ENCODE data around the gene ZNF227. TPM values are rescaled to one million over a fixed set of nuclear protein-coding genes. Genes with fewer than 3 reads are reported as not detected.

Gene ZNF227
- polyA plus RNA-seq, 3 donors, result 2.6 to 4.9 (median 3.8) TPM

DNA sequence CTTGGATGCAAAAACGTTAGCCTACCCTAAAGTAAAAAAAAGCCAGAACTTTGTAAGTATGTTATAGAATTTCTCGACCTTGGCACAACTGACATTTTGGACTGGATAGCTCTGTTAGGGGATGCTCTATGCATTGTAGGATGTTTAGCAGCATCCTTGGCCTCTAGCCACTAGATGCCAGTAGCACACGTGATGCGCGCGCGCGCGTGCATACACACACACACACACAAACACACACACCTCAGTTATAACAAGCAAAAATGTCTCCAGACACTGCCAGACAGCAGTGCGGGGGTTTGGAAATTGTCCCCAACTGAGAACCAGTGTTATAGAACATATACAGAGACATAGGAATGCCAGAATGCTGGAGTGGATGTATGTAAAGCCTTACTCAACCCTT, 30.2 kb upstream of the ZNF227 start:
- intact Hi-C loops (cut with micrococcal nuclease), result no loop called here
- peaks cover 35 to 82% of the 10 kb centered on the region in 2 donors for H3K9me3 ChIP-seq (replicated peaks in 1 of 2; ENCODE audit: control insufficient read depth in 1 of 2, insufficient read depth in 1 of 2, low read length in 2 of 2)
- H4K20me1 ChIP-seq (ENCODE audit: insufficient read depth, low read length), result no peaks in the 10 kb centered on the region
- TF ChIP-seq, protein P1, sequence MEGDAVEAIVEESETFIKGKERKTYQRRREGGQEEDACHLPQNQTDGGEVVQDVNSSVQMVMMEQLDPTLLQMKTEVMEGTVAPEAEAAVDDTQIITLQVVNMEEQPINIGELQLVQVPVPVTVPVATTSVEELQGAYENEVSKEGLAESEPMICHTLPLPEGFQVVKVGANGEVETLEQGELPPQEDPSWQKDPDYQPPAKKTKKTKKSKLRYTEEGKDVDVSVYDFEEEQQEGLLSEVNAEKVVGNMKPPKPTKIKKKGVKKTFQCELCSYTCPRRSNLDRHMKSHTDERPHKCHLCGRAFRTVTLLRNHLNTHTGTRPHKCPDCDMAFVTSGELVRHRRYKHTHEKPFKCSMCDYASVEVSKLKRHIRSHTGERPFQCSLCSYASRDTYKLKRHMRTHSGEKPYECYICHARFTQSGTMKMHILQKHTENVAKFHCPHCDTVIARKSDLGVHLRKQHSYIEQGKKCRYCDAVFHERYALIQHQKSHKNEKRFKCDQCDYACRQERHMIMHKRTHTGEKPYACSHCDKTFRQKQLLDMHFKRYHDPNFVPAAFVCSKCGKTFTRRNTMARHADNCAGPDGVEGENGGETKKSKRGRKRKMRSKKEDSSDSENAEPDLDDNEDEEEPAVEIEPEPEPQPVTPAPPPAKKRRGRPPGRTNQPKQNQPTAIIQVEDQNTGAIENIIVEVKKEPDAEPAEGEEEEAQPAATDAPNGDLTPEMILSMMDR (IDR thresholded peaks at IDR 0.05), result no peak
- no peaks in the 10 kb centered on the region for H3K27me3 ChIP-seq (ENCODE audit: control insufficient read depth in 2 of 2, insufficient read depth in 2 of 2, low read length in 2 of 2)
- peaks cover 24 to 85% (median 55%) of the 10 kb centered on the region in 7 donors for H3K9me3 Mint-ChIP-seq
- no peak overlapping the region for H3K4me2 ChIP-seq (replicated peaks; ENCODE audit: extremely low read depth, low read length, poor library complexity, severe bottlenecking)
- H3K9ac ChIP-seq (ENCODE audit: insufficient read depth, low read length, poor library complexity, severe bottlenecking), result no peak overlapping the region
- no peak overlapping the region for H3K4me3 ChIP-seq (replicated peaks in 1 of 3; ENCODE audit: low read depth in 2 of 3, low read length in 3 of 3)
- H3K27ac Mint-ChIP-seq, result no peak overlapping the region
- no peak overlapping the region for H2AFZ ChIP-seq (ENCODE audit: insufficient read depth, low read depth, low read length, poor library complexity, severe bottlenecking)
- peaks cover 1 to 3% (median 1%) of the 10 kb centered on the region in 3 donors for H3K27me3 Mint-ChIP-seq (ENCODE audit: low read depth in 3 of 3)
- no peak overlapping the region for H3K27ac ChIP-seq (ENCODE audit: low read depth in 1 of 2, low read length in 2 of 2)
- H3K4me3 Mint-ChIP-seq, result no peak overlapping the region
- H3K36me3 Mint-ChIP-seq, result peaks cover under 1 to 6% of the 10 kb centered on the region in 2 donors
- peaks cover 0 to under 1% of the 10 kb centered on the region in 2 donors for H3K36me3 ChIP-seq (replicated peaks in 1 of 2; ENCODE audit: control insufficient read depth in 1 of 2, insufficient read depth in 2 of 2, low read length in 2 of 2)
- DNase-seq, result no peak
- no peaks in the 10 kb centered on the region for H3K4me1 ChIP-seq (ENCODE audit: control insufficient read depth in 1 of 2, insufficient read depth in 2 of 2, low read length in 2 of 2)
- H3K79me2 ChIP-seq (ENCODE audit: insufficient read depth, low read length), result no peaks in the 10 kb centered on the region
- H3K4me1 Mint-ChIP-seq, result no peaks in the 10 kb centered on the region
- WGBS (ENCODE audit: insufficient coverage), result 93% methylated on average over 7 of the region's 10 CpGs

DNA sequence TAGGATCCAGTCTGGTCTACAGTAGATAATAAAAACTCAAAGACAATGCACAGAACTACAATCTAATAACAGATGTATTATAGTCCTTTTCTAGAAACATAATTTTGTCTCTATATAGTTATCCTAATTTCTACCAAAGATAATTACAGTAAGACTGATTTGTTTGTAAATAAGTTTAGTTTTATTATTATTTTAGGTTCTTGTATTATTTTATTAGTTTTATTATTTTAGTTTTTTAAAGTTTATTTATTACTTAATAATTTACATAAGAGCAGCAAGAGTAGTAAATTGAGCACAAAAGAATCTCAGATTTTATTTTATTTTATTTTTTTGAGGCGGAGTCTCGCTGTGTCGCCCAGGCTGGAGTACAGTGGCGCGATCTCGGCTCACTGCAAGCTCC, 22.3 kb upstream of the ZNF227 start:
- no peak overlapping the region for H3K4me3 ChIP-seq (replicated peaks in 1 of 3; ENCODE audit: low read depth in 2 of 3, low read length in 3 of 3)
- H3K36me3 ChIP-seq (replicated peaks in 1 of 2; ENCODE audit: control insufficient read depth in 1 of 2, insufficient read depth in 2 of 2, low read length in 2 of 2), result no peaks in the 10 kb centered on the region
- no peak for DNase-seq
- peaks cover 8 to 47% of the 10 kb centered on the region in 2 donors for H3K9me3 ChIP-seq (replicated peaks in 1 of 2; ENCODE audit: control insufficient read depth in 1 of 2, insufficient read depth in 1 of 2, low read length in 2 of 2)
- H4K20me1 ChIP-seq (ENCODE audit: insufficient read depth, low read length), result no peaks in the 10 kb centered on the region
- no peaks in the 10 kb centered on the region for H3K4me1 Mint-ChIP-seq
- TF ChIP-seq, protein P1 (IDR thresholded peaks at IDR 0.05), result no peak
- no peak overlapping the region for H3K27ac Mint-ChIP-seq
- no peak overlapping the region for H3K4me2 ChIP-seq (replicated peaks; ENCODE audit: extremely low read depth, low read length, poor library complexity, severe bottlenecking)
- intact Hi-C loops (cut with micrococcal nuclease), result no loop called here
- H3K9me3 Mint-ChIP-seq, result peaks cover 17 to 45% (median 24%) of the 10 kb centered on the region in 7 donors
- no peak overlapping the region for H2AFZ ChIP-seq (ENCODE audit: insufficient read depth, low read depth, low read length, poor library complexity, severe bottlenecking)
- H3K27me3 ChIP-seq (ENCODE audit: control insufficient read depth in 2 of 2, insufficient read depth in 2 of 2, low read length in 2 of 2), result no peaks in the 10 kb centered on the region
- no peaks in the 10 kb centered on the region for H3K79me2 ChIP-seq (ENCODE audit: insufficient read depth, low read length)
- H3K27me3 Mint-ChIP-seq (ENCODE audit: low read depth in 3 of 3), result peaks cover 0 to 5% (median 0%) of the 10 kb centered on the region in 3 donors
- no peak overlapping the region for H3K27ac ChIP-seq (ENCODE audit: low read depth in 1 of 2, low read length in 2 of 2)
- no peak overlapping the region for H3K4me3 Mint-ChIP-seq
- WGBS (ENCODE audit: insufficient coverage), result 100% methylated on average over 1 of the region's 6 CpGs
- H3K9ac ChIP-seq (ENCODE audit: insufficient read depth, low read length, poor library complexity, severe bottlenecking), result no peak overlapping the region
- H3K36me3 Mint-ChIP-seq, result no peaks in the 10 kb centered on the region
- H3K4me1 ChIP-seq (ENCODE audit: control insufficient read depth in 1 of 2, insufficient read depth in 2 of 2, low read length in 2 of 2), result no peaks in the 10 kb centered on the region
